Measurements from ENCODE around the gene IPO13. TPM values are rescaled to one million over a fixed set of nuclear protein-coding genes. Genes with fewer than 3 reads are reported as not detected.

Gene IPO13, protein sequence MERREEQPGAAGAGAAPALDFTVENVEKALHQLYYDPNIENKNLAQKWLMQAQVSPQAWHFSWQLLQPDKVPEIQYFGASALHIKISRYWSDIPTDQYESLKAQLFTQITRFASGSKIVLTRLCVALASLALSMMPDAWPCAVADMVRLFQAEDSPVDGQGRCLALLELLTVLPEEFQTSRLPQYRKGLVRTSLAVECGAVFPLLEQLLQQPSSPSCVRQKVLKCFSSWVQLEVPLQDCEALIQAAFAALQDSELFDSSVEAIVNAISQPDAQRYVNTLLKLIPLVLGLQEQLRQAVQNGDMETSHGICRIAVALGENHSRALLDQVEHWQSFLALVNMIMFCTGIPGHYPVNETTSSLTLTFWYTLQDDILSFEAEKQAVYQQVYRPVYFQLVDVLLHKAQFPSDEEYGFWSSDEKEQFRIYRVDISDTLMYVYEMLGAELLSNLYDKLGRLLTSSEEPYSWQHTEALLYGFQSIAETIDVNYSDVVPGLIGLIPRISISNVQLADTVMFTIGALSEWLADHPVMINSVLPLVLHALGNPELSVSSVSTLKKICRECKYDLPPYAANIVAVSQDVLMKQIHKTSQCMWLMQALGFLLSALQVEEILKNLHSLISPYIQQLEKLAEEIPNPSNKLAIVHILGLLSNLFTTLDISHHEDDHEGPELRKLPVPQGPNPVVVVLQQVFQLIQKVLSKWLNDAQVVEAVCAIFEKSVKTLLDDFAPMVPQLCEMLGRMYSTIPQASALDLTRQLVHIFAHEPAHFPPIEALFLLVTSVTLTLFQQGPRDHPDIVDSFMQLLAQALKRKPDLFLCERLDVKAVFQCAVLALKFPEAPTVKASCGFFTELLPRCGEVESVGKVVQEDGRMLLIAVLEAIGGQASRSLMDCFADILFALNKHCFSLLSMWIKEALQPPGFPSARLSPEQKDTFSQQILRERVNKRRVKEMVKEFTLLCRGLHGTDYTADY
- total RNA-seq: 10 to 100 TPM; 24.1 to 24.4 TPM

DNA sequence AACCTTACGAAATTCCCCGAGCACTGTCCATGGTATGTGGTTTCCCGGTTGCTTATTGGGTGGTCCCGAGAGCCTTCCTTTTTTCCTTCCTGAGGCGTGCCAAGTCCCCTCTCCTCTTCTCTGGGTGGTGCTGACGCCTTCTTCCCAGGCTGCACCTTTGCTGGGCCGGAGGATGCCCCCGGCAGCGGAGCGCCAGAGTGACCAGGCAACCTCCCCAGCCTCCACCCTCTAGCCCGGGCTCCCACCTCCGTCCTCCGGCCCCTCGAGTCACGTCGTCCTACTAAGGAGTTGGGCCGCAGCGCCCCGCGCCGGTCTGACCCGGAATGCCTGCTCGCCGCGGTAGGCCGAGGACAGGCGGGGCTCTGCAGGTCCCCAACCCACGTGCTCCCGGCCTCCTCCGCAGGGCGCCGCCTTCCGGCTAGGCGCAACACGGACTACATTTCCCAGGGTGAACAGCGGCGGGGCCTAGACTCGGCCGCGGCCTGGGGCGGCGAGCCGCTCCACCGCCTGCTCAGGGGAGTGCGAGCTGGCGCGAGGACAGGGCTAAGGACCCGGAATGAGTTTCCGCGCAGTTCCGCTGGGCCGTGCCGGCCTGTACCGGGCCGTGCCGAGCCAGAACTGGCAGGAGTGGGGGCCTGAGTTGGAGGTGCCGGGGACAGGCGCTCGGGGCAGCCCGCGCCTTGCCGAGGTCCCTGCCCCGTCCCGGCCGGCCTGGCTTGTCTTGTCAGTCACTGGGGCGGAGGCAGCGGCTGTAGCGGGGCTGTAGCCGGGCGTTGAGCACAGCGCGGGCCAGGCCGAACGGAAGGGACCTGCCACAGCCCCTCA is at the start of gene IPO13:
Gene IPO13 (plus strand): TSS at position 715 of the 825 bp plus-strand sequence. CDS start 651 bp downstream, outside the sequence.
- DNase-seq (peak; percentile 98), ATAC-seq (ENCODE audit: low read depth) (peak; percentile 94)
- Mint-ChIP-seq H3K4me3 (peak within 1 kb of the TSS; percentile 93), H3K27ac (peak within 1 kb of the TSS; percentile 90), H3K27me3 (no peaks in the 10 kb centered on the region), H3K4me1 (peaks cover 29% of the 10 kb centered on the region), H3K36me3 (peaks cover 4% of the 10 kb centered on the region), H3K9me3 (no peaks in the 10 kb centered on the region)
- POLR2A ChIA-PET: interaction anchor here (0.5 to 3.5 kb wide), 7 partner anchors 10 to 247 kb away, joined by 3 to 23 read pairs (median 8); partner anchors contain the start of genes ATP6V0B, DPH2 and ST3GAL3

- H3K4me1 Mint-ChIP-seq: peaks cover 5% of the 10 kb centered on the region
- POLR2A ChIA-PET: no interaction called here
Observed at GRCh38 chr1:43898981-43899380, 47.8 kb upstream of the IPO13 start.

GRCh38 chr1:43900386-43900785 is 46.4 kb upstream of the IPO13 start:
- Mint-ChIP-seq H3K4me1 (peaks cover 5% of the 10 kb centered on the region), H3K27me3 (no peaks in the 10 kb centered on the region), H3K4me3 (no peak overlapping the region), H3K9me3 (no peaks in the 10 kb centered on the region), H3K36me3 (no peaks in the 10 kb centered on the region), H3K27ac (no peak overlapping the region)
- POLR2A ChIA-PET: no interaction called here
- DNase-seq: no peak
- no peak for ATAC-seq (ENCODE audit: low read depth)

More at GRCh38 chr1:43898981-43899380, 47.8 kb upstream of the IPO13 start:
- no peak overlapping the region for H3K4me3 Mint-ChIP-seq
- H3K27ac Mint-ChIP-seq: no peak overlapping the region
- no peaks in the 10 kb centered on the region for H3K9me3 Mint-ChIP-seq
- no peaks in the 10 kb centered on the region for H3K27me3 Mint-ChIP-seq
- peaks cover 7% of the 10 kb centered on the region for H3K36me3 Mint-ChIP-seq
- ATAC-seq (ENCODE audit: low read depth) (no peak), DNase-seq (no peak)

GRCh38 chr1:43901196-43901961 is 45.4 kb upstream of the IPO13 start:
- peaks cover 5% of the 10 kb centered on the region for H3K4me1 Mint-ChIP-seq
- ATAC-seq (ENCODE audit: low read depth) (no peak), DNase-seq (no peak)
- no peaks in the 10 kb centered on the region for H3K27me3 Mint-ChIP-seq
- H3K36me3 Mint-ChIP-seq: no peaks in the 10 kb centered on the region
- H3K9me3 Mint-ChIP-seq: no peaks in the 10 kb centered on the region
- no peak overlapping the region for H3K4me3 Mint-ChIP-seq
- POLR2A ChIA-PET: no interaction called here
- peak overlapping the region; percentile 9 for H3K27ac Mint-ChIP-seq

GRCh38 chr1:43902058-43902831 is 44.5 kb upstream of the IPO13 start:
- H3K36me3 Mint-ChIP-seq: no peaks in the 10 kb centered on the region
- no peak overlapping the region for H3K4me3 Mint-ChIP-seq
- POLR2A ChIA-PET: no interaction called here
- H3K9me3 Mint-ChIP-seq: no peaks in the 10 kb centered on the region
- H3K27ac Mint-ChIP-seq: no peak overlapping the region
- H3K4me1 Mint-ChIP-seq: peaks cover 7% of the 10 kb centered on the region
- DNase-seq (no peak), ATAC-seq (ENCODE audit: low read depth) (no peak)
- H3K27me3 Mint-ChIP-seq: no peaks in the 10 kb centered on the region

- H3K4me3 Mint-ChIP-seq: no peak overlapping the region
- POLR2A ChIA-PET: no interaction called here
- no peak for DNase-seq
- ATAC-seq (ENCODE audit: low read depth): no peak
- H3K4me1 Mint-ChIP-seq: peaks cover 2% of the 10 kb centered on the region
- H3K27ac Mint-ChIP-seq: no peak overlapping the region
- H3K27me3 Mint-ChIP-seq: no peaks in the 10 kb centered on the region
- no peaks in the 10 kb centered on the region for H3K36me3 Mint-ChIP-seq
- H3K9me3 Mint-ChIP-seq: no peaks in the 10 kb centered on the region
Observed at GRCh38 chr1:43904660-43905551, 41.8 kb upstream of the IPO13 start.

DNA sequence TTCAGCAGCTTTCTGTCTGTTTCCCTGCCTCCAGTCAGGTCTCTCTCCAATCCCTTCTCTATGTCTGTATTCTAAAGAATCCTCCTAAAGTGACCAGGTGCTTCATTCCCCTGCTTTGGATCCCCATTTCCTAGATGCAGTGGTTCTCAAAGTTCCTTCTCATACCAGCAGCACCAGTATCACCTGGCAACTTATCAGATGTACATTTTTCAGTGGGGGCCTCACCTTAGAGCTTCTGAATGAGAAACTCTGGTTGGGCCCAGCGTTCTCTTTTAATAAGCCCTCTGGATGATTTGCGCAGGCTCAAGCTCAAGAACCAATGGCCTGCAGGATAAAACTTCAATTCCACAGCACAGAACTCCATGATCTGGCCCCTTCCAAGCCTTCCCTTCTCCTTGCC is 38.5 kb upstream of the IPO13 start:
- Mint-ChIP-seq H3K9me3 (no peaks in the 10 kb centered on the region), H3K4me3 (no peak overlapping the region), H3K27me3 (no peaks in the 10 kb centered on the region), H3K27ac (no peak overlapping the region), H3K36me3 (no peaks in the 10 kb centered on the region), H3K4me1 (peaks cover 2% of the 10 kb centered on the region)
- POLR2A ChIA-PET: no interaction called here
- DNase-seq (no peak), ATAC-seq (ENCODE audit: low read depth) (no peak)

GRCh38 chr1:43908858-43909257 is 37.9 kb upstream of the IPO13 start:
- H3K4me3 Mint-ChIP-seq: no peak overlapping the region
- peaks cover 2% of the 10 kb centered on the region for H3K4me1 Mint-ChIP-seq
- H3K27me3 Mint-ChIP-seq: no peaks in the 10 kb centered on the region
- POLR2A ChIA-PET: no interaction called here
- no peak overlapping the region for H3K27ac Mint-ChIP-seq
- no peaks in the 10 kb centered on the region for H3K9me3 Mint-ChIP-seq
- H3K36me3 Mint-ChIP-seq: no peaks in the 10 kb centered on the region
- ATAC-seq (ENCODE audit: low read depth): no peak
- DNase-seq: no peak

DNA sequence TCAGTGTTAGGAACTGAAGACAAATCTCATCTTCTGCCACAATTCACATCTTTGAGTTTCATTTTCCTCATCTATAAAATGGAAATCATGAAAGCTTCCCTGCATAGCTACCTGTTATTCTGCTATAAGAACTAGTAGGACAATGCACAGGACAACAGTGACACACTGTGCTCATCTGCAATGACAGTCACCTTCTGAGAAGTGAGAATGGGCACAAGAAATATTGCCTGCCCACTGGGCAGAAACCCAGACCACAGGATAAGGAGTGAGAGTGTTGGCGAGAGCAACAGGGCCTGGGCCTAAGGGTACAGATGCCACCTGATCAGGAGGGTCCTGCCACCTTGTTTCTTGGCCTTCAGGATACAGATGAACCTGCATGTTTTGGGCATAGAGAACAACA is 36.4 kb upstream of the IPO13 start:
- Mint-ChIP-seq H3K4me1 (peaks cover 2% of the 10 kb centered on the region), H3K27ac (no peak overlapping the region), H3K4me3 (no peak overlapping the region), H3K9me3 (no peaks in the 10 kb centered on the region), H3K27me3 (no peaks in the 10 kb centered on the region), H3K36me3 (no peaks in the 10 kb centered on the region)
- POLR2A ChIA-PET: interaction anchor here (0.7 kb wide), 1 partner anchor 144 kb away, joined by 3 read pairs; no protein-coding TSS in a partner anchor
- no peak for ATAC-seq (ENCODE audit: low read depth)
- DNase-seq: no peak

- POLR2A ChIA-PET: no interaction called here
- H3K9me3 Mint-ChIP-seq: no peaks in the 10 kb centered on the region
- DNase-seq (no peak), ATAC-seq (ENCODE audit: low read depth) (no peak)
- no peak overlapping the region for H3K27ac Mint-ChIP-seq
- no peaks in the 10 kb centered on the region for H3K36me3 Mint-ChIP-seq
- H3K27me3 Mint-ChIP-seq: no peaks in the 10 kb centered on the region
- no peak overlapping the region for H3K4me3 Mint-ChIP-seq
- no peaks in the 10 kb centered on the region for H3K4me1 Mint-ChIP-seq
Observed at GRCh38 chr1:43912607-43913006, 34.1 kb upstream of the IPO13 start.

DNA sequence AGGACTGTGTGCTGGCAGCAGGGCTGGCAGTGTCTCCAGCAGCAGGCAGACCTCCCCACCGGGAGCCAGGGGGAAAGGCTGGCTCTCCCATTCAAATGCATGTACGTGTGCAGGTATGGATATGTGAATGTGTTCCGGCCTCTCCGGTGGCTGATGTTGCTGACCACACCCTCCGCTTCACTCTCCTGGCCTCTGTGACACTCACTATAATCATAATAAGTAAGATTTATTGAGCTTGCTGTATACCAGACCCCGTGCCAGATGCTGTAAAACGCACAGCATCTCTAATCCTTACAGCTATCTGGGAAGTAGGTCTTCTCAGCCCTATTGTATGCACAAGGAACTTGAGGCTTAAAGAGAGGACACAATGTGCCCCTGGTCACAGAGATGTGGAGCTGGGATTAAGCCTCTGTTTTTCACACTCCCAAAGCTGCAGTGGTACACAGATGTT is 33.7 kb upstream of the IPO13 start:
- no peak for ATAC-seq (ENCODE audit: low read depth)
- DNase-seq: no peak
- Mint-ChIP-seq H3K9me3 (no peaks in the 10 kb centered on the region), H3K27ac (no peak overlapping the region), H3K36me3 (no peaks in the 10 kb centered on the region), H3K4me1 (no peaks in the 10 kb centered on the region), H3K27me3 (no peaks in the 10 kb centered on the region), H3K4me3 (no peak overlapping the region)
- POLR2A ChIA-PET: no interaction called here
